ENCODE measurements around the gene IDE.

- no peak for TF ChIP-seq CTCF (IDR thresholded peaks at IDR 0.05; ENCODE audit: low read length)
- no peak for TF ChIP-seq EZH2 (optimal IDR thresholded peaks at IDR 0.05; ENCODE audit: low read depth, low read length)
These were observed 2.2 kb downstream of the IDE start for GRCh38 chr10:92571649-92572048.
